GM12891 (cell line): ENCODE measurements around the gene LRFN5.

Experiments
- PAX5 ChIP-seq: IDR thresholded peaks from 2 replicates; pipeline ENCODE4 v1.6.1; 2011; ENCODE audit warnings: low read length, moderate library complexity, mild to moderate bottlenecking; ENCODE audit not compliant: insufficient read depth, severe bottlenecking
- POLR2A ChIP-seq: IDR thresholded peaks from 2 replicates; pipeline ENCODE4 v1.6.1; 2011; ENCODE audit warnings: low read depth, low read length, control low read depth
- POLR2AphosphoS5 ChIP-seq: IDR thresholded peaks from 2 replicates; pipeline ENCODE4 v1.6.1; 2011; ENCODE audit warnings: low read depth, low read length, control low read depth
- SPI1 ChIP-seq: IDR thresholded peaks from 2 replicates; pipeline ENCODE4 v1.6.1; 2011; ENCODE audit warnings: low read depth, low read length, control low read depth
- TAF1 ChIP-seq: IDR thresholded peaks from 2 replicates; pipeline ENCODE4 v1.6.1; 2011; ENCODE audit warnings: low read depth, low read length, control low read depth

GRCh38 chr14:41662780-41663472 is 56.2 kb downstream of the LRFN5 start:
- no peak for TF ChIP-seq POLR2AphosphoS5
- no peak for TF ChIP-seq POLR2A
- TF ChIP-seq TAF1, result no peak
- no peak for TF ChIP-seq SPI1
- TF ChIP-seq PAX5, result no peak
